GM23248 (cell line): ENCODE measurements around the gene PRR33. TPM values are rescaled to one million over a fixed set of nuclear protein-coding genes. Genes with fewer than 3 reads are reported as not detected.

ENCODE experiments used
- DNase-seq: peaks from one replicate; pipeline ENCODE4 v3.0.0-alpha.2; 2015
- H2AFZ ChIP-seq: fragments of 200-600 bp; sonication (generic); 2 replicates; pipeline ENCODE4 v1.6.1; 2016; ENCODE audit warnings: antibody characterized with exemption
- H3F3A ChIP-seq: fragments of 200-600 bp; sonication (generic); 2 replicates; pipeline ENCODE4 v1.6.1; 2016; ENCODE audit warnings: mild to moderate bottlenecking, antibody characterized with exemption, mixed run types; ENCODE audit not compliant: insufficient read depth
- H3K27ac ChIP-seq: fragments of 200-600 bp; sonication (generic); 2 replicates; pipeline ENCODE4 v1.5.1; 2016; ENCODE audit warnings: mild to moderate bottlenecking
- H3K27me3 ChIP-seq: fragments of 200-600 bp; sonication (generic); replicated peaks from 2 replicates; pipeline ENCODE4 v1.6.1; 2016; ENCODE audit warnings: mild to moderate bottlenecking; ENCODE audit not compliant: insufficient read depth
- H3K36me3 ChIP-seq: fragments of 200-600 bp; sonication (generic); 2 replicates; pipeline ENCODE4 v1.6.1; 2016; ENCODE audit warnings: low read depth, mild to moderate bottlenecking
- H3K4me1 ChIP-seq: fragments of 200-600 bp; sonication (generic); 2 replicates; pipeline ENCODE4 v1.6.1; 2016; ENCODE audit warnings: mild to moderate bottlenecking; ENCODE audit not compliant: insufficient read depth
- H3K4me2 ChIP-seq: fragments of 200-600 bp; sonication (generic); one replicate; pipeline ENCODE4 v1.6.1; 2016; ENCODE audit warnings: mild to moderate bottlenecking; ENCODE audit not compliant: unreplicated experiment
- H3K4me3 ChIP-seq: fragments of 200-600 bp; sonication (generic); 2 replicates; pipeline ENCODE4 v1.5.1; 2016; ENCODE audit warnings: mild to moderate bottlenecking
- H3K79me2 ChIP-seq: fragments of 200-600 bp; sonication (generic); 2 replicates; pipeline ENCODE4 v1.6.1; 2016; ENCODE audit warnings: mild to moderate bottlenecking; ENCODE audit not compliant: insufficient read depth
- H3K9ac ChIP-seq: fragments of 200-600 bp; sonication (generic); 2 replicates; pipeline ENCODE4 v1.6.1; 2016; ENCODE audit warnings: mild to moderate bottlenecking
- H3K9me2 ChIP-seq: fragments of 200-600 bp; sonication (generic); 2 replicates; pipeline ENCODE4 v1.6.1; 2016; ENCODE audit warnings: mixed run types, mild to moderate bottlenecking, moderate library complexity; ENCODE audit not compliant: insufficient read depth
- H3K9me3 ChIP-seq: fragments of 200-600 bp; sonication (generic); one replicate; pipeline ENCODE4 v1.6.1; 2017; ENCODE audit warnings: low read depth
- H4K20me1 ChIP-seq: fragments of 200-600 bp; sonication (generic); 2 replicates; pipeline ENCODE4 v1.6.0; 2016; ENCODE audit not compliant: insufficient read depth
- EZH2 ChIP-seq: fragments of 200-600 bp; sonication (generic); IDR thresholded peaks from 2 replicates; pipeline ENCODE4 v1.6.1; 2018; ENCODE audit warnings: antibody characterized with exemption, mild to moderate bottlenecking; ENCODE audit not compliant: insufficient read depth, poor library complexity, severe bottlenecking
- EZH2phosphoT487 ChIP-seq: fragments of 200-600 bp; sonication (generic); IDR thresholded peaks from 2 replicates; pipeline ENCODE4 v1.6.1; 2018; ENCODE audit warnings: antibody characterized with exemption, moderate library complexity, mild to moderate bottlenecking, low read depth; ENCODE audit not compliant: insufficient read depth
- WGBS, 2 experiments: methylation state at CpG; one replicate each; pipeline ENCODE4 v1.1.6; 2015 to 2017; ENCODE audit warnings: low lambda C conversion rate in 2 of 2, low coverage in 1 of 2; ENCODE audit errors: missing lambda C conversion rate in 2 of 2; 5-methylcytosine and 5-hydroxymethylcytosine counted together
- in situ Hi-C: fragments of 300-500 bp; cut with MboI; formaldehyde crosslinking; loops from 2 replicates; pipeline ENCODE4 v1.15.0; 2020
- polyA plus RNA-seq: library from polyadenylated mRNA; unstranded; fragments of >200 nt; fragmentation: Nextera tagmentation; extraction: Ambion mirVana; gene quantifications from 2 replicates; pipeline ENCODE4 v1.2.1, GENCODE V29; 2016
- total RNA-seq: library from RNA; depleted of rRNA; stranded (reverse); fragments of >200 nt; shearing (Covaris generic); gene quantifications from 2 replicates; pipeline ENCODE4 v1.2.3, GENCODE V29; 2014

Gene PRR33
- total and polyA plus RNA-seq, 2 experiments from 2014 or later, result not detected

- H4K20me1 ChIP-seq, result no peaks in the 10 kb centered on the region
- DNase-seq, result no peak
- no peak overlapping the region for H3K27ac ChIP-seq
- H3K9me2 ChIP-seq, result no peaks in the 10 kb centered on the region
- no peak overlapping the region for H3K4me2 ChIP-seq
- H3K4me3 ChIP-seq, result no peak overlapping the region
- H3K27me3 ChIP-seq, result peaks cover 18% of the 10 kb centered on the region
- no peaks in the 10 kb centered on the region for H3K36me3 ChIP-seq
- no peak overlapping the region for H3K9ac ChIP-seq
- H3F3A ChIP-seq, result no peaks in the 10 kb centered on the region
- in situ Hi-C loops, result no loop called here
- no peaks in the 10 kb centered on the region for H3K79me2 ChIP-seq
- H2AFZ ChIP-seq, result no peak overlapping the region
- H3K9me3 ChIP-seq, result no peaks in the 10 kb centered on the region
- TF ChIP-seq EZH2 (no peak), EZH2phosphoT487 (no peak)
- 74 to 78% methylated on average over 7 of the region's 7 CpGs for WGBS, 2 experiments
- no peaks in the 10 kb centered on the region for H3K4me1 ChIP-seq
Observed at GRCh38 chr11:1892116-1892515, 421 bp upstream of the PRR33 start.

DNA sequence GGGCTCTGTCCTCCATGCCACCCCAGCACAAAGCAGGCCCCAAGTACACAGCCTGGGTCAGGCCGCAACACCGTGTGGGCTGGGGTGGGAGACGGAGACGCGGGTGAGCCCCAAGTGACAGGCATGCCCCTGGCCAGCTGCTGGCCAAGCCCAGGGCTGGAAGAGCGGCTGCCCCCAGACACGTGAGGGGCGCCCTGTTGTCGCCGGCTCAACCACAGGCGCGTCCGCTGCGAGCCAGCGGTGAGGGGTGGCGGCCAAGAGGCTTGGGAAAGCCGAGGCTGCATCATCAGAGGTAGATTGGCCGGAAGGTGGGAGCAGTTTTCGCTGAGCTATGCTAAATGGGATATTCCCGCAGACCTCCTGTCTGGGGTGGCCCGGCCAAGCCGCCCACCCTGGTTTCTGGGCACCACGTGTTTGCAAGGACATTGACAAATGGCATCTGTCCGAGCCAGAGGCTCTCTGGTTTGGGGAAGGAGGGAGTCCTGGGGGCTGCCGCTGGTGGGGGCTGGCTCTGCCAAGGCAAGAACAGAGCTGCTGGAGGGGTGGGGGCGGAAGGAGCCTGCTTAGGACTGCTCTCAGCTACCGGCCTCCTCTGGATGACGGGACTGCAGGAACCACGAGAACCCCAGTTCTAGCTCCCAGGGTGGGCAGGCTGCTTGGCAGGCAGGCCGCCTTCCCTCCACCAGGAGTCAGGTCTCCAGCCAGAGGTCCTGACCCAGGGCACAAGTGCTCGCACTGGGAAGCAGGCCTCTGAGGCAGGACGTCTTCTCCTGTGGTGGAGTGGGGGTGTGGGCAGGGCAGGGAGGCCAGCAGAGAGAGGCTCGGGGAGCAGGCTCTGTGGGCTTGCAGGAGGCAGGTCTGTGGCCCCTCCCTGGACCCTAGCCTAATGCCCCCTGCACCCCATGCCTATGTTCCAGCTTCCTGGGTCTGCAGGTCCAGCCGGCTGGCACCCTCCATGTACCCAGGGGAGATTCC, 552 bp downstream of the PRR33 start:
- no peaks in the 10 kb centered on the region for H3K79me2 ChIP-seq
- H3K27ac ChIP-seq, result no peak overlapping the region
- H4K20me1 ChIP-seq, result no peaks in the 10 kb centered on the region
- no peak for DNase-seq
- H3K4me1 ChIP-seq, result no peaks in the 10 kb centered on the region
- no peak overlapping the region for H2AFZ ChIP-seq
- TF ChIP-seq EZH2phosphoT487, result no peak
- TF ChIP-seq EZH2, result no peak
- no peaks in the 10 kb centered on the region for H3K36me3 ChIP-seq
- WGBS, 2 experiments, result 70 to 81% methylated on average over 31 to 34 of the region's 34 CpGs
- H3K27me3 ChIP-seq, result peaks cover 8% of the 10 kb centered on the region
- H3F3A ChIP-seq, result no peaks in the 10 kb centered on the region
- in situ Hi-C loops, result no loop called here
- H3K9me3 ChIP-seq, result no peaks in the 10 kb centered on the region
- H3K9me2 ChIP-seq, result no peaks in the 10 kb centered on the region
- no peak overlapping the region for H3K9ac ChIP-seq
- no peak overlapping the region for H3K4me3 ChIP-seq
- no peak overlapping the region for H3K4me2 ChIP-seq

DNA sequence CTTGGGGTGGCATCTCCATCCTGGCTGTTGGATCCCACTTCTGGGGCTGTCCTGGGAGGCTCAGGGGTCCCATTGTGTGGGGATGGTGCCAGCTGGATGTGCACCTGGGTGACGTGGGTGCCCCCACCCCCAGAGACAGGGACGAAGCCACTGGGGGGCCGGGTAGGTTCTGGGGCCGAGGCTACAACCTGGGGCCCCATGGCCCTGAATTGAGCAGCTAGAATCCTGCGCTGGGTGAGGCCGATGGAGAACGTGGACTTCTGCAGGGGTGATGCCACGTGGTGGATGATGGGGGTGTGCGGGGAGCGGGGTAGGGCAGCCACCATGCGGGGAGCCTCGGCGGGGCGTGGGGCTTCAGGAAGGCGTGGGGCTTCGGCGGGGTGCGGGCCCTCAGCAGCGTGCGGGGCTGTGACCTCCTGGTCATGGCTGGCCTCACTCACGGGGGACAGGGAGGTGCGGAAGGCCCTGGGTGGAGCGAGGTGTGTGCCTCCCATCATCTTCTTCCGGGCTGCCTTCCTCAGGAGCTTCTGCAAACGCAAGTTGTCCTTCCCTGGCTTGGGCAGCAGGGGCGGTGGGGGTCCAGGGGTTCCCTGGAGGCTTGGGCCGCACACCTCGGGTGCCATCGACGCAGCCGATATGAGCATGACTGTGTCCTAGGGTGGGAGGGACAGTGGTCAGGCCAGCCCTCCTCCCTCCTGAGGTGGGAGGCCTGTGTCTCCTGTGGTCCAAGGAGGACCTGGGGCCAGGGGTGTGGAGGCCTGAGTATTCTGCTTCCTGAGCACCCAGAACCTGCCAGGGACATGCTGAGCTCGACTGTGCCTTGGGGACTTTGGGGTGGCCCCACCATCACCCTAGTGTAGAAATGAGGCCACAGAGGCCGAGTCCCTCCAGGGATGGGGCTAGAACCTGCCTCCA, 1.5 kb downstream of the PRR33 start:
- Histone ChIP-seq H3K79me2 (no peaks in the 10 kb centered on the region), H3K9me3 (no peaks in the 10 kb centered on the region), H3K9me2 (no peaks in the 10 kb centered on the region), H3K27me3 (no peaks in the 10 kb centered on the region), H3K27ac (no peak overlapping the region), H4K20me1 (no peaks in the 10 kb centered on the region), H2AFZ (no peak overlapping the region), H3K36me3 (no peaks in the 10 kb centered on the region), H3F3A (no peaks in the 10 kb centered on the region), H3K4me3 (no peak overlapping the region), H3K4me1 (no peaks in the 10 kb centered on the region), H3K4me2 (no peak overlapping the region), H3K9ac (no peak overlapping the region)
- in situ Hi-C loops, result no loop called here
- TF ChIP-seq EZH2phosphoT487 (no peak), EZH2 (no peak)
- DNase-seq, result no peak
- WGBS, 2 experiments, result 70 to 72% methylated on average over 15 to 33 of the region's 33 CpGs

DNA sequence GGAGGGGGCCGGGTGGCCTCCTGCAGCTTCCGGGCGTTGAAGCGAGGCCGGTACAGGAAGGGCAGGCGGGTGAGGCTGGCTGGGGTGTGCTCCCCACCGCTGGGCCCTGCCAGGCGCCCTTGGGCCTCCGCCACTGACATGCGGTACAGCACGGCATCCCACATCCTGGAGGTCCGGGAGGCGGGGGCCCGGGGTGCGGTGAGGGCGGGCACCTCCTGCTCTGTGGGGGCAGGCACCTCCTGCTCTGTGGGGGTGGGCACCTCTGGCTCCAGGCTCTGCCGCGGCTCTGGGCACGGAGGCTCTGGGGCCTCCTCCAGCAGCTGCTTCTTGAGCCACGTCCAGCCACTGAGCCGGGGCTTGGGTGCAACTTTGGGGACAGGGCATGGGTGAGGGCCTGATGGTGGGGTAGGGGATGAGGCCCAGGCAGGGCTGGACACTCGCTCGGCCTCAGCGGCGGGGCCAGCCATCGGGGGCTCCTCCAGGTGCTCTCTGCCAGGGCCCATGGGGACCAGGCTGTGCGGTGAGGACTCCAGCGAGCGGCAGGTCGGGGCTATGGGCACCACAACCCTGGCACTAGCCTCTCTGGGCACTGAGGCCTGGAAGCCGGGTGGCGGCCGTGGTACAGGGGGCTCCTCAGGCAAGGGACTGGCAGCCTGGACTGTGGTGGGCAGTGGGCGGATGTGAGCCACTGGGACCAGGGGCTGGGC, 2.3 kb downstream of the PRR33 start:
- DNase-seq, result no peak
- H3K9me3 ChIP-seq, result no peaks in the 10 kb centered on the region
- no peaks in the 10 kb centered on the region for H3K36me3 ChIP-seq
- no peaks in the 10 kb centered on the region for H3K27me3 ChIP-seq
- H2AFZ ChIP-seq, result no peak overlapping the region
- no peak overlapping the region for H3K4me3 ChIP-seq
- 69 to 70% methylated on average over 26 to 33 of the region's 34 CpGs for WGBS, 2 experiments
- H3K27ac ChIP-seq, result no peak overlapping the region
- no peaks in the 10 kb centered on the region for H3K79me2 ChIP-seq
- TF ChIP-seq EZH2phosphoT487 (no peak), EZH2 (no peak)
- in situ Hi-C loops, result no loop called here
- no peak overlapping the region for H3K9ac ChIP-seq
- no peak overlapping the region for H3K4me2 ChIP-seq
- H3K9me2 ChIP-seq, result no peaks in the 10 kb centered on the region
- no peaks in the 10 kb centered on the region for H4K20me1 ChIP-seq
- H3K4me1 ChIP-seq, result no peaks in the 10 kb centered on the region
- no peaks in the 10 kb centered on the region for H3F3A ChIP-seq
